ENCODE data around the gene CHST11. TPM values are rescaled to one million over a fixed set of nuclear protein-coding genes. Genes with fewer than 3 reads are reported as not detected.

The CHST11 gene
- total RNA-seq, 1 experiment from 2014 or later, result 6.7 TPM

DNA sequence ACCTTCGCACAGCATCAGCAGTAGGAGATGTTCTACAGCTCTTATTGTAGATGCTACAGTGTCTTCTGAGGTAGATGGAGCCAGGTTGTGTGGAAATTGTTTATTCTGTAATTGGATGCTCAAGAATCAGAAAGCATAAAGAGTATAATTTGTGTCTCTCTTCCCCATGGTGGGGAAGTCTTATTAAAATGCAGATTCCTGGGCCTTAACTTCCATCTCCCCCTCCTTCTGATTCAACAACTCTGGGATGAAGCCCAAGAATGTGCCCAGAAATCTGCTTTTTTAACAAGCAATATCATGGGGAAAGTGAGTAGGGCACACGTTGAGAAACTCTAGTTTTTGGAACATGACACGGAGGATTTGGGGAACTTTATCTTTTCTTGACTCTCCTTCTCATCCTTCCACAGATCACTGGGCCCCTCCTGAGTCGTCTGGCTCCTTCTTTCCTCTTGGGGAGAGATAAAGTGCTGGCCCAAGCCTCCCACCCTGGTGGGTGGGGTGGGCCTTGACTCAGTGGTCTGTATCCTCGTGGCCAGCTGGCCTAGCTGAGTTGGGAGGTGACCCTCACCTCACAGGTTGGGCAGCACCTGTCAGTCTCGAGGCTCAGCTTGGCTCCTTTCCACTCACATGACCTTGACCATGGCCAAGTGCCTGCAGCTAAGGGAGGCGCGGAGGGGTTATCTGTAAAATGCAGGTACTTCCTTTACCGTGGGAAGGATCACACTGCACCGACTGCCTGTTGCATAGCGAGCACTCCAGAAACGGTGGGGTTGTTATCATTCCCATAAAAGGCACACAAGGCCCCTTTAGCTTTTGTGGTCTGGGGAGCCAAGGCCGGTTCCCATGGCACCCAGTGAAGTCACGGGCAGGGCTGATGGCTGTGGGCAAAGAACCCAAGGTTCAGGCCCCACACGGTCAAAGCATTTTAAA is 141.9 kb downstream of the CHST11 start:
- no peak overlapping the region for H2BK12ac ChIP-seq (ENCODE audit: insufficient read length, low read depth, low read length)
- H3K56ac ChIP-seq (ENCODE audit: insufficient read length, low read depth, low read length), result no peak overlapping the region
- H3K4me3 Mint-ChIP-seq, result no peak overlapping the region
- WGBS (ENCODE audit: extremely low coverage, insufficient read length, low lambda C conversion rate), result no CpG with 5 or more reads among the region's 15 CpGs
- no peak overlapping the region for H2BK5ac ChIP-seq (ENCODE audit: insufficient read length, low read length)
- no peaks in the 10 kb centered on the region for H3K27me3 Mint-ChIP-seq (ENCODE audit: low read depth)
- H3K23me2 ChIP-seq (ENCODE audit: insufficient read length, low read depth, low read length, poor library complexity, severe bottlenecking), result no peaks in the 10 kb centered on the region
- no peak overlapping the region for H2BK120ac ChIP-seq (ENCODE audit: low read depth, low read length, poor library complexity, severe bottlenecking)
- H3K27ac Mint-ChIP-seq, result no peak overlapping the region; a peak in 1 of 7 replicates
- TF ChIP-seq, protein P1, sequence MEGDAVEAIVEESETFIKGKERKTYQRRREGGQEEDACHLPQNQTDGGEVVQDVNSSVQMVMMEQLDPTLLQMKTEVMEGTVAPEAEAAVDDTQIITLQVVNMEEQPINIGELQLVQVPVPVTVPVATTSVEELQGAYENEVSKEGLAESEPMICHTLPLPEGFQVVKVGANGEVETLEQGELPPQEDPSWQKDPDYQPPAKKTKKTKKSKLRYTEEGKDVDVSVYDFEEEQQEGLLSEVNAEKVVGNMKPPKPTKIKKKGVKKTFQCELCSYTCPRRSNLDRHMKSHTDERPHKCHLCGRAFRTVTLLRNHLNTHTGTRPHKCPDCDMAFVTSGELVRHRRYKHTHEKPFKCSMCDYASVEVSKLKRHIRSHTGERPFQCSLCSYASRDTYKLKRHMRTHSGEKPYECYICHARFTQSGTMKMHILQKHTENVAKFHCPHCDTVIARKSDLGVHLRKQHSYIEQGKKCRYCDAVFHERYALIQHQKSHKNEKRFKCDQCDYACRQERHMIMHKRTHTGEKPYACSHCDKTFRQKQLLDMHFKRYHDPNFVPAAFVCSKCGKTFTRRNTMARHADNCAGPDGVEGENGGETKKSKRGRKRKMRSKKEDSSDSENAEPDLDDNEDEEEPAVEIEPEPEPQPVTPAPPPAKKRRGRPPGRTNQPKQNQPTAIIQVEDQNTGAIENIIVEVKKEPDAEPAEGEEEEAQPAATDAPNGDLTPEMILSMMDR (conservative IDR thresholded peaks at IDR 0.05), result no peak
- no peak overlapping the region for H2AK5ac ChIP-seq (ENCODE audit: insufficient read length, low read length)
- H3K9ac ChIP-seq (ENCODE audit: extremely low read depth, insufficient read length, low read length), result no peak overlapping the region
- DNase-seq, result no peak
- no peak overlapping the region for H3K14ac ChIP-seq (ENCODE audit: insufficient read depth, low read length)
- H2AFZ ChIP-seq (ENCODE audit: low read length), result no peak overlapping the region
- H4K20me1 ChIP-seq (ENCODE audit: control insufficient read depth, insufficient read depth, insufficient read length), result no peaks in the 10 kb centered on the region
- H3K4me1 ChIP-seq (ENCODE audit: insufficient read depth, low read length), result peaks cover 4% of the 10 kb centered on the region
- H3K79me1 ChIP-seq (ENCODE audit: insufficient read depth, low read depth, low read length, poor library complexity, severe bottlenecking), result no peaks in the 10 kb centered on the region
- H2BK15ac ChIP-seq (ENCODE audit: low read depth, low read length), result no peak overlapping the region
- no peak overlapping the region for H4K91ac ChIP-seq (ENCODE audit: insufficient read length, low read depth, low read length)
- no peaks in the 10 kb centered on the region for H3K9me3 ChIP-seq (ENCODE audit: control insufficient read depth, low read depth, low read length)
- peaks cover 0 to 2% (median 0%) of the 10 kb centered on the region in 3 experiments; a peak in 1 of 7 replicates for H3K36me3 Mint-ChIP-seq (ENCODE audit: insufficient read depth in 1 of 3, low read depth in 3 of 3)
- no peak overlapping the region for H3K23ac ChIP-seq (ENCODE audit: insufficient read length, low read depth, low read length)
- H3K4ac ChIP-seq (ENCODE audit: low read depth, low read length), result no peak overlapping the region
- H4K5ac ChIP-seq (ENCODE audit: insufficient read length, low read depth, low read length), result no peak overlapping the region
- H3K27me3 ChIP-seq (ENCODE audit: insufficient read depth, low read length), result no peaks in the 10 kb centered on the region
- no peak overlapping the region for H2BK20ac ChIP-seq (ENCODE audit: low read depth, low read length, poor library complexity, severe bottlenecking)
- H3K4me2 ChIP-seq (ENCODE audit: insufficient read depth, insufficient read length, low read length), result no peak overlapping the region
- H3K9me3 Mint-ChIP-seq, result peaks cover 0 to 4% of the 10 kb centered on the region in 2 experiments; a peak in 1 of 5 replicates
- no peak overlapping the region for H3K27ac ChIP-seq (ENCODE audit: insufficient read length, low read depth, low read length)
- H3K4me1 Mint-ChIP-seq, result peaks cover 33 to 40% of the 10 kb centered on the region in 2 experiments
- H4K8ac ChIP-seq (replicated peaks; ENCODE audit: insufficient read length, low read depth, low read length), result no peak overlapping the region
- 0 out of 2 replicates have a peak, but pooled peaks cover under 1% of the 10 kb centered on the region for H3K79me2 ChIP-seq (ENCODE audit: insufficient read depth, low read length)
- H3T11ph ChIP-seq (ENCODE audit: low read length), result no peak overlapping the region
- no peak overlapping the region for H3K18ac ChIP-seq (ENCODE audit: insufficient read length, low read depth, low read length)
